ENCODE results near the gene FOXP4. TPM values are rescaled to one million over a fixed set of nuclear protein-coding genes. Genes with fewer than 3 reads are reported as not detected.

FOXP4 gene
- total RNA-seq, 1 experiment from 2014 or later: 26.0 TPM

- ChIA-PET POLR2A (ENCODE audit: unreplicated experiment) (no interaction called here), CTCF (no interaction called here)
- Histone ChIP-seq H3K4me2 (no peak overlapping the region), H3K79me2 (ENCODE audit: low read depth) (no peaks in the 10 kb centered on the region), H3K4me3 (no peak overlapping the region), H3K27me3 (ENCODE audit: insufficient read depth, low read depth) (no peaks in the 10 kb centered on the region), H3K9me2 (ENCODE audit: insufficient read depth) (no peaks in the 10 kb centered on the region), H4K20me1 (ENCODE audit: insufficient read depth) (no peaks in the 10 kb centered on the region), H3K4me1 (replicated peaks; ENCODE audit: insufficient read depth) (peaks cover 22% of the 10 kb centered on the region), H3K27ac (no peak overlapping the region), H3F3A (ENCODE audit: insufficient read depth, low read depth) (peaks cover 6% of the 10 kb centered on the region; the same call in 1 of the 2 replicates), H2AFZ (no peak overlapping the region), H3K36me3 (ENCODE audit: low read depth) (no peaks in the 10 kb centered on the region), H3K9me3 (ENCODE audit: insufficient read depth, low read depth) (peaks cover 6% of the 10 kb centered on the region; the same call in 1 of the 2 replicates)
- BruUV-seq (replicated peaks): no TSS peak
- DNase-seq: no peak
- intact Hi-C loops (cut with micrococcal nuclease; ENCODE audit: unreplicated experiment): no loop called here
- TF ChIP-seq EZH2 (IDR thresholded peaks at IDR 0.05; ENCODE audit: low read depth) (no peak), CTCF (conservative IDR thresholded peaks at IDR 0.05) (no peak)
Observed at GRCh38 chr6:41626022-41626421, 79.8 kb downstream of the FOXP4 start.

GRCh38 chr6:41626917-41627316 is 80.7 kb downstream of the FOXP4 start:
- CTCF ChIA-PET: no interaction called here
- Histone ChIP-seq H2AFZ (no peak overlapping the region), H3K9me2 (ENCODE audit: insufficient read depth) (no peaks in the 10 kb centered on the region), H3K79me2 (ENCODE audit: low read depth) (no peaks in the 10 kb centered on the region), H3K27me3 (ENCODE audit: insufficient read depth, low read depth) (no peaks in the 10 kb centered on the region), H4K20me1 (ENCODE audit: insufficient read depth) (no peaks in the 10 kb centered on the region), H3K4me1 (replicated peaks; ENCODE audit: insufficient read depth) (peaks cover 16% of the 10 kb centered on the region), H3K4me2 (no peak overlapping the region), H3K27ac (no peak overlapping the region), H3F3A (ENCODE audit: insufficient read depth, low read depth) (peaks cover 3% of the 10 kb centered on the region; the same call in 1 of the 2 replicates), H3K4me3 (no peak overlapping the region), H3K9me3 (ENCODE audit: insufficient read depth, low read depth) (no peaks in the 10 kb centered on the region), H3K36me3 (ENCODE audit: low read depth) (no peaks in the 10 kb centered on the region)
- POLR2A ChIA-PET (ENCODE audit: unreplicated experiment): no interaction called here
- BruUV-seq (replicated peaks): no TSS peak
- intact Hi-C loops (cut with micrococcal nuclease; ENCODE audit: unreplicated experiment): no loop called here
- no peak for DNase-seq
- TF ChIP-seq EZH2 (IDR thresholded peaks at IDR 0.05; ENCODE audit: low read depth): no peak
- no peak for TF ChIP-seq CTCF (conservative IDR thresholded peaks at IDR 0.05)

GRCh38 chr6:41629128-41629527 is 82.9 kb downstream of the FOXP4 start:
- H3F3A ChIP-seq (ENCODE audit: insufficient read depth, low read depth): no peaks in the 10 kb centered on the region
- H3K4me2 ChIP-seq: no peak overlapping the region
- CTCF ChIA-PET: no interaction called here
- H3K27ac ChIP-seq: no peak overlapping the region
- intact Hi-C loops (cut with micrococcal nuclease; ENCODE audit: unreplicated experiment): no loop called here
- no peaks in the 10 kb centered on the region for H3K27me3 ChIP-seq (ENCODE audit: insufficient read depth, low read depth)
- TF ChIP-seq CTCF (conservative IDR thresholded peaks at IDR 0.05) (no peak), EZH2 (IDR thresholded peaks at IDR 0.05; ENCODE audit: low read depth) (no peak)
- H3K4me1 ChIP-seq (replicated peaks; ENCODE audit: insufficient read depth): 0 out of 2 replicates have a peak, but pooled peaks cover 5% of the 10 kb centered on the region
- H3K4me3 ChIP-seq: no peak overlapping the region
- H3K9me3 ChIP-seq (ENCODE audit: insufficient read depth, low read depth): no peaks in the 10 kb centered on the region
- no peak for DNase-seq
- no peaks in the 10 kb centered on the region for H3K79me2 ChIP-seq (ENCODE audit: low read depth)
- H3K36me3 ChIP-seq (ENCODE audit: low read depth): no peaks in the 10 kb centered on the region
- POLR2A ChIA-PET (ENCODE audit: unreplicated experiment): no interaction called here
- no peaks in the 10 kb centered on the region for H4K20me1 ChIP-seq (ENCODE audit: insufficient read depth)
- no TSS peak for BruUV-seq (replicated peaks)
- H2AFZ ChIP-seq: no peak overlapping the region
- H3K9me2 ChIP-seq (ENCODE audit: insufficient read depth): no peaks in the 10 kb centered on the region
